ENCODE measurements around the gene UPF1. TPM values are rescaled to one million over a fixed set of nuclear protein-coding genes. Genes with fewer than 3 reads are reported as not detected.
"Not testable (repeated sequence)": the region's sequence is repeated elsewhere in the genome, so short reads cannot be mapped to it uniquely, and the experiment has no call there.

The UPF1 gene
- total RNA-seq, 1 donor from 2014 or later = 71.6 TPM

DNA sequence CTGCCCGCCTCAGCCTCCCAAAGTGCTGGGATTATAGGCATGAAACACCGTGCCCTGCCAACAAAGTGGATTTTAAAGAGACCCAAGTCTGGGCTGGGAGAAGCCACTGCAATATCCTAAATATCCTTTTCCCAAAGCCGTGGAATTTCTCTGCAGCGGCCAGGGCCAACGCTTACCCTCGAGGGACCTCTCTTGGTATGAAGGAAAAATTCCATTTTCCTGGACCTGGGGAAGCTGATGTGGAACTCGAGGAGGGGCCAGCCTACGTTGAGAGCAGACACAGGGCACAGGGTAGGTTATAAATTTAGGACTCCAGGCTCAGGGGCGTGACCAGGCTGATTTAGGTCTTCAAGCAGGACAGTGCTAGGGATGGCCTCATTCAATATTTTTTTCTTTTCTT is 17.7 kb upstream of the UPF1 start:
- H3K27me3 ChIP-seq (ENCODE audit: control insufficient read depth, insufficient read depth, low read length) = peaks cover 20% of the 10 kb centered on the region
- H3K4me3 ChIP-seq (ENCODE audit: low read depth, low read length) = no peak overlapping the region
- no peak for DNase-seq (ENCODE audit: low read depth)
- TF ChIP-seq, protein P1, sequence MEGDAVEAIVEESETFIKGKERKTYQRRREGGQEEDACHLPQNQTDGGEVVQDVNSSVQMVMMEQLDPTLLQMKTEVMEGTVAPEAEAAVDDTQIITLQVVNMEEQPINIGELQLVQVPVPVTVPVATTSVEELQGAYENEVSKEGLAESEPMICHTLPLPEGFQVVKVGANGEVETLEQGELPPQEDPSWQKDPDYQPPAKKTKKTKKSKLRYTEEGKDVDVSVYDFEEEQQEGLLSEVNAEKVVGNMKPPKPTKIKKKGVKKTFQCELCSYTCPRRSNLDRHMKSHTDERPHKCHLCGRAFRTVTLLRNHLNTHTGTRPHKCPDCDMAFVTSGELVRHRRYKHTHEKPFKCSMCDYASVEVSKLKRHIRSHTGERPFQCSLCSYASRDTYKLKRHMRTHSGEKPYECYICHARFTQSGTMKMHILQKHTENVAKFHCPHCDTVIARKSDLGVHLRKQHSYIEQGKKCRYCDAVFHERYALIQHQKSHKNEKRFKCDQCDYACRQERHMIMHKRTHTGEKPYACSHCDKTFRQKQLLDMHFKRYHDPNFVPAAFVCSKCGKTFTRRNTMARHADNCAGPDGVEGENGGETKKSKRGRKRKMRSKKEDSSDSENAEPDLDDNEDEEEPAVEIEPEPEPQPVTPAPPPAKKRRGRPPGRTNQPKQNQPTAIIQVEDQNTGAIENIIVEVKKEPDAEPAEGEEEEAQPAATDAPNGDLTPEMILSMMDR (IDR thresholded peaks at IDR 0.05; ENCODE audit: insufficient read depth, low read length, poor library complexity, severe bottlenecking) = no peak
- H3K36me3 ChIP-seq (ENCODE audit: control insufficient read depth, insufficient read depth, low read length) = no peaks in the 10 kb centered on the region

DNA sequence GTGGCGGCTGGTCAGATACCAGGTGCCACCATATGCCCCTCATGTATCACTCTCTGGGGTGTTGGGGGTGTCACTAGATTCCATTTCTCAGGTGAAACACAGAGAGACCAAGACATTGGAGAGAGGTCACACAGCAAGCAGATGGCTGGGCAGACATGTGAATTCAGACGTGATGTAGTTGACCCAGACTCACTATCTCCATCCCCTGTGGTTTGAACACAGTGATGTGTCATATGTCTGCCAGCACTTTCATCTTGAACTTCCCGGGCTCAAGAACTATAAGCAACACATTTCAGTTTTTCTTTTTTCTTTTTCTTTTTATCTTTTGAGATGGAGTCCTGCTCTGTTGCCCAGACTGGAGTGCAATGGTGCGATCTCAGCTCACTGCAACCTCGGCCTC is 16.1 kb upstream of the UPF1 start:
- no peak for DNase-seq (ENCODE audit: low read depth)
- Histone ChIP-seq H3K27me3 (ENCODE audit: control insufficient read depth, insufficient read depth, low read length) (peaks cover 15% of the 10 kb centered on the region), H3K36me3 (ENCODE audit: control insufficient read depth, insufficient read depth, low read length) (no peaks in the 10 kb centered on the region), H3K4me3 (ENCODE audit: low read depth, low read length) (no peak overlapping the region)
- TF ChIP-seq, protein P1 (IDR thresholded peaks at IDR 0.05; ENCODE audit: insufficient read depth, low read length, poor library complexity, severe bottlenecking) = no peak

DNA sequence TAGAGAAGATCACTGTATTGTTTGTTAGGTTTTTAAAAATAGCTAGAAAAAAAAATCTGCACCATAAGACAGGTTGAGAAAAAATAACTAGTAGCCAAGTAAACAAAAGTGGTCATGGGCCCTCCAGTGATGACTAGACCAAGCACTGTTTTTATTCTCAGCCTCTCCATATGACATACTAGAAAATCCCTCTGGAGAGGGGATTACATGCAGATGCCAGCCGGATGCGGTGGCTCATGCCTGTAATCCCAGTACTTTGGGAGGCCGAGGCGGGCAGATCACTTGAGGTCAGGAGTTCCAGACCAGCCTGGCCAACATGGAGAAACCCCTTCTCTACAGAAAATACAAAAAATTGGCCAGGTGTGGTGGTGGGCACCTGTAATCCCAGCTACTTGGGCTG is 15.1 kb upstream of the UPF1 start:
- peaks cover 15% of the 10 kb centered on the region for H3K27me3 ChIP-seq (ENCODE audit: control insufficient read depth, insufficient read depth, low read length)
- not testable (repeated sequence) for H3K36me3 ChIP-seq (ENCODE audit: control insufficient read depth, insufficient read depth, low read length); H3K4me3 ChIP-seq (ENCODE audit: low read depth, low read length); DNase-seq (ENCODE audit: low read depth)

DNA sequence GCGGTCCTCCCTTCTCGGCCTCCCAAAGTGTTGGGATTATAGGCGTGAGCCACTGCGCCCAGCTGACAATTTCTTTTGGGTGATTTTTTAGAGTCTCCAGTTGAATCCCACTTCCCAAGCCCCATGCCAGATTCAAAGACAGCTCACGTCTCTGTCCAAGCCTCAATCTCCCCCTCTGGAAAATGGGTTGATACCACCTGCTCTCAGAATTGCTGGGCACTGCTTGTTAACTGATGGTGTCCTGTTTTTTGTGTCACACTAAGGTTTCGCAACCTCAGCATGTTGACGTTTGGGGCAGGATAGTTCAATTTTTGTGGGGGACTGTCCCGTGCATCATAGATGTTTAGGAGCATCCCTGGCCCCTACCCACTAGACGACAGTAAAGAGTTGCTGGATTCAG is 14.2 kb upstream of the UPF1 start:
- no peak for DNase-seq (ENCODE audit: low read depth)
- H3K4me3 ChIP-seq (ENCODE audit: low read depth, low read length) = no peak overlapping the region
- TF ChIP-seq, protein P1 (IDR thresholded peaks at IDR 0.05; ENCODE audit: insufficient read depth, low read length, poor library complexity, severe bottlenecking) = no peak
- H3K27me3 ChIP-seq (ENCODE audit: control insufficient read depth, insufficient read depth, low read length) = peaks cover 9% of the 10 kb centered on the region
- no peaks in the 10 kb centered on the region for H3K36me3 ChIP-seq (ENCODE audit: control insufficient read depth, insufficient read depth, low read length)

DNA sequence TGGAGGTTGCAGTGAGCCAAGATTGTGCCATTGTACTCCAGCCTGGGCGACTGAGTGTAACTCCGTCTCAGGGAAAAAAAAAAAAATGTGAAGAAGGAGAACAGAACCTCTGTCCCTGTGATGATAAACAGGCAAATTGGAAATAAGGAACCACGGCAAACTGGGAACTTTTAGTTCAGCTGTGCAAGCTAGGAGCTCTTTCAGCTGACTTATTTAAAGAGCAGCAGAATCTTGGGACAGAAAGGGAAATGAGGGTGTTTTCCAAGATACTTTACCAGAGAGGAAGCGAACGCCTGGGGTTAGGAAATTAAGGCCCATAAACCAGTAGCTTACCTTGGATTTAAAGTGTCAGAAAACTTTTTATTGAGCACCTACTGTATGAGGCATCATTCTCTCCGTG is 3.0 kb upstream of the UPF1 start:
- DNase-seq (ENCODE audit: low read depth) = no peak
- Histone ChIP-seq H3K27me3 (ENCODE audit: control insufficient read depth, insufficient read depth, low read length) (no peaks in the 10 kb centered on the region), H3K36me3 (ENCODE audit: control insufficient read depth, insufficient read depth, low read length) (no peaks in the 10 kb centered on the region), H3K4me3 (ENCODE audit: low read depth, low read length) (no peak overlapping the region)
- TF ChIP-seq, protein P1 (IDR thresholded peaks at IDR 0.05; ENCODE audit: insufficient read depth, low read length, poor library complexity, severe bottlenecking) = no peak

DNA sequence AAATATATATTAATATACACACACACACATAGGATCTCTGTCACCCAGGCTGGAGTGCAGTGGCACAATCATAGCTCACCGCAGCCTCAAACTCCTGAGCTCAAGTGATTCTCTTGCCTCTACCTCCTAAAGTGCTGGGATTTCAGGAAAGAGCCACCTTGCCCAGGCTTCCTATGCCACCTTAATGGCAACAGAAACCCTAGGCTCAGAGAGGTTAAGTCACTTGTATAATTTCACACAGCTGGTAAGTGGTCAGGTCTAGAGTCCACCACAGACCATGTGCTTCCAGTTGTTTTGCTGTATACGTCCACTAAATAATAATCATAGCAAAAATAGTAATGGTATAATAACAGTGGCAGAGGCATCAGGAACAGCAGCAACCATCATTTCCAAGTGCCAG is 1.3 kb upstream of the UPF1 start:
- Histone ChIP-seq H3K36me3 (ENCODE audit: control insufficient read depth, insufficient read depth, low read length) (no peaks in the 10 kb centered on the region), H3K4me3 (ENCODE audit: low read depth, low read length) (no peak overlapping the region), H3K27me3 (ENCODE audit: control insufficient read depth, insufficient read depth, low read length) (no peaks in the 10 kb centered on the region)
- DNase-seq (ENCODE audit: low read depth) = no peak
- TF ChIP-seq, protein P1 (IDR thresholded peaks at IDR 0.05; ENCODE audit: insufficient read depth, low read length, poor library complexity, severe bottlenecking) = no peak
